Neural progenitor cell (in vitro differentiated cells): Measurements from ENCODE around the gene GNAS-AS1. TPM values are rescaled to one million over a fixed set of nuclear protein-coding genes. Genes with fewer than 3 reads are reported as not detected.

Experiments
- DNase-seq: peaks from one replicate; pipeline ENCODE4 v3.0.0-alpha.2; 2016; ENCODE audit warnings: low spot score
- H2AFZ ChIP-seq: fragments of 200-600 bp; sonication (generic); replicated peaks from 2 replicates; pipeline ENCODE4 v1.6.1; 2016; ENCODE audit warnings: antibody characterized with exemption
- H3F3A ChIP-seq: fragments of 200-600 bp; sonication (generic); 2 replicates; pipeline ENCODE4 v1.6.1; 2016; ENCODE audit warnings: antibody characterized with exemption, low read depth
- H3K27ac ChIP-seq: fragments of 200-600 bp; sonication (generic); 2 replicates; pipeline ENCODE4 v1.5.1; 2016; ENCODE audit warnings: mild to moderate bottlenecking
- H3K27me3 ChIP-seq: fragments of 200-600 bp; sonication (generic); 2 replicates; pipeline ENCODE4 v1.6.1; 2016; ENCODE audit warnings: mild to moderate bottlenecking, moderate library complexity
- H3K36me3 ChIP-seq: fragments of 200-600 bp; sonication (generic); 2 replicates; pipeline ENCODE4 v1.5.1; 2016
- H3K4me1 ChIP-seq: fragments of 200-600 bp; sonication (generic); 2 replicates; pipeline ENCODE4 v1.6.1; 2016; ENCODE audit warnings: mixed run types
- H3K4me2 ChIP-seq: fragments of 200-600 bp; sonication (generic); 2 replicates; pipeline ENCODE4 v1.6.1; 2016
- H3K4me3 ChIP-seq: fragments of 200-600 bp; sonication (generic); 2 replicates; pipeline ENCODE4 v1.5.1; 2016
- H3K79me2 ChIP-seq: fragments of 200-600 bp; sonication (generic); 2 replicates; pipeline ENCODE4 v1.6.1; 2016; ENCODE audit warnings: low read depth
- H3K9ac ChIP-seq: fragments of 200-600 bp; sonication (generic); 2 replicates; pipeline ENCODE4 v1.6.1; 2016
- H3K9me3 ChIP-seq: fragments of 200-600 bp; sonication (generic); 2 replicates; pipeline ENCODE4 v1.5.1; 2016; ENCODE audit warnings: low read depth
- H4K20me1 ChIP-seq: fragments of 200-600 bp; sonication (generic); 2 replicates; pipeline ENCODE4 v1.6.1; 2016; ENCODE audit warnings: low read depth
- H3K27ac Mint-ChIP-seq: 3 replicates; pipeline ENCODE4 v1.8.0; 2021; ENCODE audit warnings: mixed read lengths
- H3K27me3 Mint-ChIP-seq: 2 replicates; pipeline ENCODE4 v1.8.0; 2022; ENCODE audit warnings: low read depth, mild to moderate bottlenecking, inconsistent platforms, moderate library complexity, mixed read lengths; ENCODE audit not compliant: insufficient read depth
- H3K36me3 Mint-ChIP-seq: 3 replicates; pipeline ENCODE4 v1.8.0; 2021; ENCODE audit warnings: mixed read lengths
- H3K4me1 Mint-ChIP-seq: 3 replicates; pipeline ENCODE4 v1.8.0; 2021; ENCODE audit warnings: mixed read lengths
- H3K4me3 Mint-ChIP-seq: 3 replicates; pipeline ENCODE4 v1.8.0; 2021; ENCODE audit warnings: mild to moderate bottlenecking, moderate library complexity, mixed read lengths
- H3K9me3 Mint-ChIP-seq: 3 replicates; pipeline ENCODE4 v1.8.0; 2020; ENCODE audit warnings: mixed read lengths
- CTCF ChIP-seq: fragments of 200-600 bp; sonication (generic); IDR thresholded peaks from 2 replicates; pipeline ENCODE4 v1.5.1; 2017; ENCODE audit warnings: antibody characterized with exemption, mild to moderate bottlenecking
- EZH2 ChIP-seq: fragments of 200-600 bp; sonication (generic); IDR thresholded peaks from 2 replicates; pipeline ENCODE4 v1.6.1; 2017; ENCODE audit warnings: antibody characterized with exemption, mild to moderate bottlenecking, moderate library complexity
- EZH2phosphoT487 ChIP-seq: fragments of 200-600 bp; sonication (generic); IDR thresholded peaks from 2 replicates; pipeline ENCODE4 v1.6.1; 2017; ENCODE audit warnings: antibody characterized with exemption
- total RNA-seq: library from RNA; depleted of rRNA; stranded (reverse); fragments of >200 nt; gene quantifications from 2 replicates; pipeline ENCODE4 v1.2.3, GENCODE V29; 2015; ENCODE audit warnings: low replicate concordance

The GNAS-AS1 gene
- total RNA-seq, 1 donor from 2014 or later: 5.8 TPM

GRCh38 chr20:58816051-58816450, 34.7 kb downstream of the GNAS-AS1 start:
- H3K4me3 ChIP-seq: no peak overlapping the region
- no peaks in the 10 kb centered on the region for H3K9me3 ChIP-seq
- no peaks in the 10 kb centered on the region for H3K36me3 ChIP-seq
- H3K4me1 ChIP-seq: no peaks in the 10 kb centered on the region
- no peaks in the 10 kb centered on the region for H3F3A ChIP-seq
- no peak overlapping the region for H3K9ac ChIP-seq
- TF ChIP-seq EZH2phosphoT487: no peak
- no peak for TF ChIP-seq CTCF
- TF ChIP-seq EZH2: no peak
- H3K4me2 ChIP-seq: no peak overlapping the region
- H3K27me3 ChIP-seq: no peaks in the 10 kb centered on the region
- H4K20me1 ChIP-seq: peaks cover 3% of the 10 kb centered on the region
- peaks cover 15% of the 10 kb centered on the region for H3K27me3 Mint-ChIP-seq
- no peak overlapping the region for H3K4me3 Mint-ChIP-seq
- no peak for DNase-seq
- no peaks in the 10 kb centered on the region for H3K79me2 ChIP-seq
- peaks cover 8% of the 10 kb centered on the region for H3K36me3 Mint-ChIP-seq
- H2AFZ ChIP-seq: no peak overlapping the region
- H3K9me3 Mint-ChIP-seq: peaks cover 6% of the 10 kb centered on the region
- H3K27ac ChIP-seq: no peak overlapping the region
- H3K27ac Mint-ChIP-seq: no peak overlapping the region
- H3K4me1 Mint-ChIP-seq: peaks cover 5% of the 10 kb centered on the region

- Histone ChIP-seq H3F3A (no peaks in the 10 kb centered on the region), H3K27me3 (no peaks in the 10 kb centered on the region), H2AFZ (no peak overlapping the region), H3K4me3 (no peak overlapping the region), H3K79me2 (no peaks in the 10 kb centered on the region), H3K36me3 (no peaks in the 10 kb centered on the region), H4K20me1 (peaks cover 3% of the 10 kb centered on the region), H3K9ac (no peak overlapping the region), H3K4me2 (no peak overlapping the region), H3K27ac (no peak overlapping the region), H3K4me1 (no peaks in the 10 kb centered on the region), H3K9me3 (no peaks in the 10 kb centered on the region)
- peaks cover 13% of the 10 kb centered on the region for H3K27me3 Mint-ChIP-seq
- H3K4me1 Mint-ChIP-seq: peaks cover 5% of the 10 kb centered on the region
- no peak overlapping the region for H3K27ac Mint-ChIP-seq
- peaks cover under 1% of the 10 kb centered on the region for H3K9me3 Mint-ChIP-seq
- H3K36me3 Mint-ChIP-seq: peaks cover 3% of the 10 kb centered on the region
- no peak for TF ChIP-seq CTCF
- TF ChIP-seq EZH2phosphoT487: no peak
- TF ChIP-seq EZH2: no peak
- no peak overlapping the region for H3K4me3 Mint-ChIP-seq
- DNase-seq: no peak
Measured at GRCh38 chr20:58815448-58815847, 35.3 kb downstream of the GNAS-AS1 start.

GRCh38 chr20:58813369-58813768, 37.3 kb downstream of the GNAS-AS1 start:
- DNase-seq: no peak
- H3K9me3 Mint-ChIP-seq: no peaks in the 10 kb centered on the region
- H4K20me1 ChIP-seq: peaks cover 3% of the 10 kb centered on the region
- no peaks in the 10 kb centered on the region for H3F3A ChIP-seq
- no peak overlapping the region for H3K4me2 ChIP-seq
- no peak overlapping the region for H3K4me3 Mint-ChIP-seq
- H3K79me2 ChIP-seq: no peaks in the 10 kb centered on the region
- no peaks in the 10 kb centered on the region for H3K27me3 ChIP-seq
- peaks cover 2% of the 10 kb centered on the region for H3K36me3 Mint-ChIP-seq
- no peak overlapping the region for H3K27ac Mint-ChIP-seq
- H2AFZ ChIP-seq: no peak overlapping the region
- peaks cover 13% of the 10 kb centered on the region for H3K27me3 Mint-ChIP-seq
- TF ChIP-seq EZH2phosphoT487: no peak
- TF ChIP-seq CTCF: no peak
- TF ChIP-seq EZH2: no peak
- H3K9me3 ChIP-seq: no peaks in the 10 kb centered on the region
- no peaks in the 10 kb centered on the region for H3K4me1 ChIP-seq
- no peak overlapping the region for H3K27ac ChIP-seq
- no peak overlapping the region for H3K9ac ChIP-seq
- H3K4me3 ChIP-seq: no peak overlapping the region
- H3K36me3 ChIP-seq: no peaks in the 10 kb centered on the region
- H3K4me1 Mint-ChIP-seq: peaks cover 4% of the 10 kb centered on the region

DNA sequence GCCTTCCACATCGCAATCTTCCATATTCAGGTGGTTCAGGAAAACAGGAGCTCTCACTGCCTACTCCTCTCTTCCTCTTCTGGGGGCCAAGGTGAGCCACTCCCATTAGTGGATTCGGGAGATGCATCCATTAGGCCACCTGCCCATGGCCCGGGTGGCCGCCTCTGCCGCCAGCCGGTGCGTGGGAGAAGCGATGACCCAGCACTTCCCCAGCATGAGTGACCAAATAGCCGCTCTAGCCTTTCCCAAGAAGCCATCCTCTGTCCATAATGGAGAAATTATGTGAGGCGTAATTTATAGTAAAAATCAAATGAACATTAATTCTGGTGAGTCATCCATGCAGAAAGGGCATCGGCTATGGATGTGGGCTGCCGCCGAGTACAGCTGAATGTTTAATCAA, 39.4 kb downstream of the GNAS-AS1 start:
- Histone ChIP-seq H3K36me3 (no peaks in the 10 kb centered on the region), H3K4me2 (no peak overlapping the region), H3K4me3 (no peak overlapping the region), H2AFZ (no peak overlapping the region), H3K79me2 (no peaks in the 10 kb centered on the region), H3K27ac (no peak overlapping the region), H3K9me3 (no peaks in the 10 kb centered on the region), H3K27me3 (no peaks in the 10 kb centered on the region), H3K4me1 (no peaks in the 10 kb centered on the region), H3F3A (no peaks in the 10 kb centered on the region), H4K20me1 (peaks cover 3% of the 10 kb centered on the region), H3K9ac (no peak overlapping the region)
- no peak overlapping the region for H3K4me3 Mint-ChIP-seq
- no peak overlapping the region for H3K27ac Mint-ChIP-seq
- no peaks in the 10 kb centered on the region for H3K36me3 Mint-ChIP-seq
- peaks cover 15% of the 10 kb centered on the region for H3K4me1 Mint-ChIP-seq
- TF ChIP-seq CTCF (no peak), EZH2 (no peak), EZH2phosphoT487 (no peak)
- H3K9me3 Mint-ChIP-seq: no peaks in the 10 kb centered on the region
- H3K27me3 Mint-ChIP-seq: peaks cover 13% of the 10 kb centered on the region
- no peak for DNase-seq
